Activated T-helper 17 cell treated with anti-CD3 and anti-CD28 coated beads, Interleukin-2, amount 50 U/mL, for 72 hours (primary cell): ENCODE results near the gene FOXD3. TPM values are rescaled to one million over a fixed set of nuclear protein-coding genes. Genes with fewer than 3 reads are reported as not detected.

ENCODE experiments used
- ATAC-seq: fragments of 150-1000 bp; cut with Tn5 transposase; replicated peaks from 2 replicates; pipeline ENCODE4 v1.10.0; 2021; ENCODE audit warnings: mild to moderate bottlenecking, moderate library complexity
- H3K27ac Mint-ChIP-seq: one replicate; pipeline ENCODE4 v1.8.0; 2022; ENCODE audit warnings: mixed read lengths
- H3K27me3 Mint-ChIP-seq: one replicate; pipeline ENCODE4 v1.8.0; 2022; ENCODE audit warnings: mixed read lengths
- H3K36me3 Mint-ChIP-seq: one replicate; pipeline ENCODE4 v1.8.0; 2022; ENCODE audit warnings: low read depth, mild to moderate bottlenecking, mixed read lengths
- H3K4me1 Mint-ChIP-seq: one replicate; pipeline ENCODE4 v1.8.0; 2022; ENCODE audit warnings: mixed read lengths
- H3K4me3 Mint-ChIP-seq: one replicate; pipeline ENCODE4 v1.8.0; 2022; ENCODE audit warnings: mild to moderate bottlenecking, mixed read lengths
- H3K9me3 Mint-ChIP-seq: one replicate; pipeline ENCODE4 v1.8.0; 2022; ENCODE audit warnings: mixed read lengths
- total RNA-seq, 2 donors: library from RNA; stranded (reverse); gene quantifications; one replicate each; pipeline ENCODE4 v1.2.3, GENCODE V29; 2022

Gene FOXD3
- total RNA-seq, 2 donors from 2014 or later, result not detected

DNA sequence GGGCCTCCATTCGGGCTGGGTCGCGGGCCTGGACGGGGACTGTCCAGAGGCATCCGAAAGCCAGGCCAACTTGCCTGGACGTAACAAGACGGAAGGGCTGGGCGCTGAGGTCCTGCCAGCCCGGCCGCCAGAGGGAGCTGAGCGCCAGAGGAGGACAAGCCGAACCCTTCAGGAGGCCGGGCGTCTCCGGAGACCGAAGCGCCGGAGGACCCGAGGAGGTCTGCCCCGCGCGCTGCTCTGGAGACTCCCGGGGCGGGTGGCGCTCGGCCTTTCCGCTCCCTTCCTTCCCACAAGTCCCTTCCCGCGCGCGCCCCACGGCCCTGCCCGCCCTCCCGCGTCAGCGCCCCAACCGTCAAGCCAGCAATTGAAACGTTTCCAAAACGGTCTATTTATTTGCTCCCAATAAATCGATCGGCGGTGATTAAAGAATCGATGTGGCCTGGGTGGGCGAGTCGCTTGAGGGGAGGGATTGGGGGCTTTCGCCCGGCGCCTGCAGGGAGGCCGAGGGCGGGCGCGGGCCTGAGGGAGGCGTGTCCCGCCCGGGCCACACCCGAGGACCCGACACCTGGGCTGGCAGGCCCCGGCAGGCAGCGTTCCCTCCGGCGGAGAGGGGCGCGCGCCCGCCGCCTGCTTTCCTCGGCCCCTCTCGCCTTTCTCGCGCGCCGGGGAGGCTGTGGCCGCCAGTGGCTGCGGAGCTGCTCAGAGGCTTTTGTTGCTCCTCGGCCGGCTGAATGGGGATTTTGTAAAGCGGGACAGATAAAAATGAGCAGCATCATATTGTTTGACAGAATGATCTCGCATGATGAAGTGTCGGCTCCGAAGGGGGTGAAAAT is 5.2 kb upstream of the FOXD3 start:
- peak overlapping the region; percentile 57 for H3K4me3 Mint-ChIP-seq
- H3K27me3 Mint-ChIP-seq, result peaks cover 62% of the 10 kb centered on the region
- no peak overlapping the region for H3K27ac Mint-ChIP-seq
- ATAC-seq, result peak; percentile 82
- H3K4me1 Mint-ChIP-seq, result peaks cover 12% of the 10 kb centered on the region
- H3K36me3 Mint-ChIP-seq, result peaks cover 31% of the 10 kb centered on the region
- no peaks in the 10 kb centered on the region for H3K9me3 Mint-ChIP-seq

DNA sequence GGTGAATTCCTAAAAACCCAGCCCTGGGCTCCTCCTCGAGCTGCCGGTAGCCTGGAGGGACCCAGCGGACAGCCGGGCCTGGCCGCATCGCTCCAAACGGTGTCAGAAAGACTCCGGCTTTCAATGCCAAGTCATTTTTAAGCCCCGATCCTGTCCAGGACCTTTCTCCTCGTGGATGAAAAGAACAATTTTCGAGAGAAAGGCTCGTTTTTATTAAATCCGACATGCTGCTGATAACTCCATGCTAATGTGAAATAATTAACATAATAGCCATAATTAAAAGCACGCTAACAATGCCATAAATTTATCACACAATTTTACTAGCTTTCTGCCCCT is 4.6 kb upstream of the FOXD3 start:
- peak overlapping the region; percentile 57 for H3K4me3 Mint-ChIP-seq
- H3K27me3 Mint-ChIP-seq, result peaks cover 58% of the 10 kb centered on the region
- H3K36me3 Mint-ChIP-seq, result peaks cover 31% of the 10 kb centered on the region
- ATAC-seq, result no peak
- H3K9me3 Mint-ChIP-seq, result no peaks in the 10 kb centered on the region
- H3K4me1 Mint-ChIP-seq, result peaks cover 12% of the 10 kb centered on the region
- no peak overlapping the region for H3K27ac Mint-ChIP-seq

DNA sequence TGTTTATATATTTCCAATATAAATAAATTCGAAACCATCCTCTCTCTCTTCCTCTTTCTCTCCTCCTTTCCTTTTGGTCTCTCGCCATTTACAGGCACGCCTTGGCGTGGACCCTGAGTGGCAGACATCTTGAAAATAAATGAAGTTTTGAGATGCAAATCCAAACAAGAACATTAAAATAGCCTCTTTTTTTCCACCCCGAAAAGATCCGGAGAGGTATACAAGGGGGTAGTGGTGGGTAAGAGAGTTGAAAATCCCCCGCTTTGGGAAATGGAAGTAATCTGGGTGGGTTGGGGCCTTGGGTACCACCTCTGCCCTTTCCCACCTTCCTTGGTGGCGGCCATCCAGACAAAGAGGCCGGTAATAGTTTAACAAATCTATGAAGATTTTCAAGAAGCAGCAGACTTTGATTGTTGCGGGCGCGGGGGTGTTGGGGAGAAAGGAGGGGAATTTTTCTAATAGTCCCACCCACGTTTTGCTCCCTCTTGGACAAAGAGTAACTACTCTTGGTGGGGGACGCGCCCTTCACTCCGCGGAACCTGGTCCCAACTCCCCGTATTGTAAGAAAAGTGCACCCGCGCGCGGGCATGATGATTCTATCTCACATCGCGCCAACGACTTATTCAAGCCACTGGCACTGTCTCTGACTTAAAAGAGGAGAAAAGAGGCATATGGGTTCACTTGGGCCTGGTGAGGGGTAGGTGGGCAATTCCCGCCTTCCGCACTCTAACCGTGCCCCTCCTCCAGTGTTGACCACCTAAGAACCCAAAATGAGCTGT is 4.0 kb upstream of the FOXD3 start:
- Mint-ChIP-seq H3K36me3 (peaks cover 31% of the 10 kb centered on the region), H3K4me3 (peak overlapping the region; percentile 57), H3K27ac (no peak overlapping the region), H3K9me3 (no peaks in the 10 kb centered on the region), H3K27me3 (peaks cover 58% of the 10 kb centered on the region), H3K4me1 (peaks cover 12% of the 10 kb centered on the region)
- ATAC-seq, result no peak

DNA sequence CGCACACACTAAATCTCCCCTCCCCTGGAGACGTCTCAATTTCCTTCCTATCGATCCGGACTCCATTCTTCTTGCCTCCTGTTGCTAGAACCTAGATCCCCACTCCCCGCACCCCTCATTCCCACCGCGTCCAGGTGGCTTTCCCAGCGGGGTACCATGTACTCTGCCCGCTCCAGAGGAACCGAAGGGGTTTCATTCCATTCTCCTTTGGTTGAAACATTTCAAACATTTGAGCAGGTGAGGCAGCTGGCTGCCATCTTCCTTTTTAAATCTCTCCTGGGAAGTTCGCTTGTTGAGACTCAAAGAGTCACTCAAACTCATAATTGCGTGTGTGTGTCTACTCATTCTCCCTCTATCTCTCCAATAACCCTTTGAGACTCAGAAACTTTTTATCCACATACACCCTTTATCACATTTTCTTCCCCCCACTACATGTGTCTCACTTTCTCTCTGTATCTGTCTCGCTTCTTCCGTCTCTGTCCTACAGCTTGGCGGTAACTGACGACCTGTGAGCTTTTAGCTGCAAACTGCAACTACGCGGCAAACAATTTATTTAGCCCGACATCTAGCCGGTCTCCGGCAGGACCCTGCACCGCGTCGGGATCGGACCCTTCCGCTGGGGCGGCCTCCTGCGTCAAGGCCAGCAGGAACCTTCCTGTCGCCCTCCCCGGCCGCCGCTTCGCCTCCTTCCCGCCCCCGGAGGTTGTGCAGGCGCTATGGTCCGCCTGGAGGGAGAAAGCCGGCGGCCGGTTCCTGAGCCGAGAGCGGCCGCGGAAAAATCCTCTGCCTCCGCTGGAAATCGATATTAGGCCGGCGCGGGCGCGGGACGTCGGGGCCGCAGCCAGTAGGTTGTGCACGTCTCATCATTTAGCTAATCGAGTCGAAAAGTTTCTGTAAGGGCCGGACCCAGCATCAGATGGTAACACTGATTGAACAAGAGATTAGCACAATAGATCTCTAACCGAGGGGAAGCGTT is 3.0 kb upstream of the FOXD3 start:
- Mint-ChIP-seq H3K4me1 (peaks cover 12% of the 10 kb centered on the region), H3K27me3 (peaks cover 51% of the 10 kb centered on the region), H3K9me3 (no peaks in the 10 kb centered on the region), H3K27ac (no peak overlapping the region), H3K4me3 (peak overlapping the region; percentile 57), H3K36me3 (peaks cover 32% of the 10 kb centered on the region)
- ATAC-seq, result no peak

DNA sequence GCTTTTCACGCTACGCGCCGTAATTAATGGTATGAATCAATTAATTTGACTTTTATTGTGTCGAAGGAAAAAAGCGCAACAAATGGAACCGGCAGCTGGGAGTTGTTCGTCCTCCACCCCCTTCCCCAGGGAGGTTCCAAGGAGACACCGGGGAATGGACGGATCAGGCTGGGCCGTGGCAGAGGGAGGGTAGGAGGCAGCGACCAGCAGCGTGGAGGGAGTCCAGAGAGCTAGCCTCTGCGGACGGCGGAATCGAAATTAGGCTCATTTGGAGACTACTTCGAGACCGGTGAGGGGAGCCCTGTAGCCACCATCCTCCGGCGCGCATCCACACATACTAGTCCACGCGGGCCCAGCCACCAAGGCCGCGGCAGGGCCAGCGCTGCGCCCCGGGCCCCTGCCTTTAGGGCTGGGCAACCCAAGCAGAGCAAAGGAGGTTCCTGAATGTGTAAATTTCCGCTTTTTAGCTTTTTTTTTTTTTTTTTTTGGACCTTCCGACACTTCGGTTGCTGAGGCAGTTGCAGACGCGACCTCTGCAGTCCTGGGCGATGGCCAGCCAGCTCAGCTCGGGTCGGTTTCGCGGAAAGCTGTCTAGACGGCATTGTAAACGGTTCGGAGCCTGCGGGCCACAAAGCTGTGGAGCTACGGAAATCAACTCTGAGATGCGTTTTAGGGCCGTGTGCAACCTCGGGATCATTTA is 2.2 kb upstream of the FOXD3 start:
- peaks cover 12% of the 10 kb centered on the region for H3K4me1 Mint-ChIP-seq
- no peaks in the 10 kb centered on the region for H3K9me3 Mint-ChIP-seq
- no peak for ATAC-seq
- H3K27ac Mint-ChIP-seq, result no peak overlapping the region
- H3K4me3 Mint-ChIP-seq, result no peak overlapping the region
- H3K36me3 Mint-ChIP-seq, result peaks cover 36% of the 10 kb centered on the region
- peaks cover 50% of the 10 kb centered on the region for H3K27me3 Mint-ChIP-seq

DNA sequence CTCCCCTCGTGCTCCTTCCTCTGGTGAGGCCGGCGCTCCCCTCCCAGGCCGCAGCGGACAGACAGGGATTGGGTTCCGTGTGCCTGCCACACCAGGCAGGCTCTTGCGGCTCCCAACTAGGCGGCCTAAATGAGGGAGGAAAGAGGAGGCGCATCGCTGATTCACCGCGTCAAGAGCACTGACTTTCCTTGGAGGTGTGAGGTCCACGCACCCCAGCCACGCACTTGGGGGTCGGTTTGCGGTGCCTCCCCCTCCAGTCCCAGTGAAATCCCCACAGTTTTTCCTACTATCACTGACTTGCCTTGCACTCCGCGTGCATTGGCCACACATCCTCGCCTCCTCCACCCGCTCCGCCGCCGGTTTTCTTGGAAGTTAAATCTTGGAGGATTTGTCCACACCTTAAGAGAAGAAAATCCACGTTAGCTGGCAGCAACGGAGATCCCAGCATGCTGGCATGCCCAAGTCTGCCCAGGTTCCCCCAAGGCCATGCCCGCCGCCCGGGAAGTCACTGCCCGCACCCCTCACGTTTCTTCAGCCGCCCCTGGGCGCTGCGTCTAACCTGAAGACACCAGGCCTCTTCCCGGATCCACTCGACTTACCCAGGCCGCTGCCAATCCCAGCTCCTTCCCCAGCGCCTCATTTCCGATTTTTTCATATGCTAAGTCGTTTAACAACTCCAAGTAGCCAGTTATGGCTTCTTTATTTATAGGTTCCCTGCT is 1.1 kb upstream of the FOXD3 start:
- H3K4me1 Mint-ChIP-seq, result peaks cover 12% of the 10 kb centered on the region
- peak overlapping the region; percentile 68 for H3K4me3 Mint-ChIP-seq
- ATAC-seq, result no peak
- H3K9me3 Mint-ChIP-seq, result no peaks in the 10 kb centered on the region
- peak overlapping the region; percentile 56 for H3K27ac Mint-ChIP-seq
- H3K27me3 Mint-ChIP-seq, result peaks cover 50% of the 10 kb centered on the region
- peaks cover 40% of the 10 kb centered on the region for H3K36me3 Mint-ChIP-seq

DNA sequence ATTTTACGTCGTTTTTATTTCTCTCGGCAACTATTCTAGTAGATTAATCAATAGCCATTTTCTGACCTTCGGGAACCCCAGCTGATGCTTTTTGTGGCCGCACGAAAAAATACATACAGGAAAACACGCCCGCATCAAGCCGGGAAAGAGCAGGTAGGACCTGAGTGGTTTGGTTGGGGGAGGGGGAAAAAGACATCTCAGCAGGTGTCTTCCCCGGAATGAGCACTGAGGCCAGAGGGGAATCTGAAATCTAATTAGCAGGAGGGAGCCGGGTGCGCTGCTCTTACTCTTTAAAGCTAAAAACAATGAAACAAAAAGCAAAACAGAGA is 618 bp upstream of the FOXD3 start:
- H3K4me1 Mint-ChIP-seq, result peaks cover 12% of the 10 kb centered on the region
- peak overlapping the region; percentile 68 for H3K4me3 Mint-ChIP-seq
- H3K27ac Mint-ChIP-seq, result peak overlapping the region; percentile 56
- H3K9me3 Mint-ChIP-seq, result no peaks in the 10 kb centered on the region
- peaks cover 52% of the 10 kb centered on the region for H3K27me3 Mint-ChIP-seq
- peaks cover 42% of the 10 kb centered on the region for H3K36me3 Mint-ChIP-seq
- no peak for ATAC-seq

DNA sequence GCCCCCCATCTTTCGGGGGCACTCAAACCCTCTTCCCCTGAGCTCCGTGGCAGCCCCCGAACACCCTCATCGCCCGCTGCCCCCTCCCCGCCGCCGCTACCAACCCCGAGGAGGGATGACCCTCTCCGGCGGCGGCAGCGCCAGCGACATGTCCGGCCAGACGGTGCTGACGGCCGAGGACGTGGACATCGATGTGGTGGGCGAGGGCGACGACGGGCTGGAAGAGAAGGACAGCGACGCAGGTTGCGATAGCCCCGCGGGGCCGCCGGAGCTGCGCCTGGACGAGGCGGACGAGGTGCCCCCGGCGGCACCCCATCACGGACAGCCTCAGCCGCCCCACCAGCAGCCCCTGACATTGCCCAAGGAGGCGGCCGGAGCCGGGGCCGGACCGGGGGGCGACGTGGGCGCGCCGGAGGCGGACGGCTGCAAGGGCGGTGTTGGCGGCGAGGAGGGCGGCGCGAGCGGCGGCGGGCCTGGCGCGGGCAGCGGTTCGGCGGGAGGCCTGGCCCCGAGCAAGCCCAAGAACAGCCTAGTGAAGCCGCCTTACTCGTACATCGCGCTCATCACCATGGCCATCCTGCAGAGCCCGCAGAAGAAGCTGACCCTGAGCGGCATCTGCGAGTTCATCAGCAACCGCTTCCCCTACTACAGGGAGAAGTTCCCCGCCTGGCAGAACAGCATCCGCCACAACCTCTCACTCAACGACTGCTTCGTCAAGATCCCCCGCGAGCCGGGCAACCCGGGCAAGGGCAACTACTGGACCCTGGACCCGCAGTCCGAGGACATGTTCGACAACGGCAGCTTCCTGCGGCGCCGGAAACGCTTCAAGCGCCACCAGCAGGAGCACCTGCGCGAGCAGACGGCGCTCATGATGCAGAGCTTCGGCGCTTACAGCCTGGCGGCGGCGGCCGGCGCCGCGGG is 837 bp downstream of the FOXD3 start:
- Mint-ChIP-seq H3K27ac (no peak overlapping the region), H3K4me1 (peaks cover 18% of the 10 kb centered on the region), H3K27me3 (peaks cover 59% of the 10 kb centered on the region), H3K9me3 (peaks cover 3% of the 10 kb centered on the region), H3K4me3 (peak overlapping the region; percentile 60), H3K36me3 (peaks cover 50% of the 10 kb centered on the region)
- ATAC-seq, result peak; percentile 46

DNA sequence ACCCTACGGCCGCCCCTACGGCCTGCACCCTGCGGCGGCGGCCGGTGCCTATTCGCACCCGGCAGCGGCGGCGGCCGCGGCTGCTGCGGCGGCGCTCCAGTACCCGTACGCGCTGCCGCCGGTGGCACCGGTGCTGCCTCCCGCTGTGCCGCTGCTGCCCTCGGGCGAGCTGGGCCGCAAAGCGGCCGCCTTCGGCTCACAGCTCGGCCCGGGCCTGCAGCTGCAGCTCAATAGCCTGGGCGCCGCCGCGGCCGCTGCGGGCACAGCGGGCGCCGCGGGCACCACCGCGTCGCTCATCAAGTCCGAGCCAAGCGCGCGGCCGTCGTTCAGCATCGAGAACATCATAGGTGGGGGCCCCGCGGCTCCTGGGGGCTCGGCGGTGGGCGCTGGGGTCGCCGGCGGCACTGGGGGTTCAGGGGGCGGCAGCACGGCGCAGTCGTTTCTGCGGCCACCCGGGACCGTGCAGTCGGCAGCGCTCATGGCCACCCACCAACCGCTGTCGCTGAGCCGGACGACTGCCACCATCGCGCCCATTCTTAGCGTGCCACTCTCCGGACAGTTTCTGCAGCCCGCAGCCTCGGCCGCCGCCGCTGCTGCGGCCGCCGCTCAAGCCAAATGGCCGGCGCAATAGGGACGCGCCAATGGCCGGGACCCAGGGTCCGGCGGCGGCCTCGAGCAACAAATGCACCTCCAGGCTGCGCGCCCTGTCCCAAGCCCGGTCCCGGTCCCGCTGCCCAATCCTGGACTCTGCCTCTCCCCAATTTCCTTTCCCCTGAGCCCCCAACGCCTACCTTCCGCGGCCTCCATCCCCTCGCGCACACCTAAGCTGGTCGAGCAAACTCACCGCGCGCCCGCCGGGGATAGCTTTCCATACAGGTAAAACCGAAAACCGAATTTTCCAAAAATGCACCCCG is 1.8 kb downstream of the FOXD3 start:
- no peak for ATAC-seq
- H3K27ac Mint-ChIP-seq, result no peak overlapping the region
- H3K36me3 Mint-ChIP-seq, result peaks cover 43% of the 10 kb centered on the region
- peak overlapping the region; percentile 61 for H3K4me3 Mint-ChIP-seq
- H3K4me1 Mint-ChIP-seq, result peaks cover 18% of the 10 kb centered on the region
- H3K27me3 Mint-ChIP-seq, result peaks cover 59% of the 10 kb centered on the region
- peaks cover 3% of the 10 kb centered on the region for H3K9me3 Mint-ChIP-seq

DNA sequence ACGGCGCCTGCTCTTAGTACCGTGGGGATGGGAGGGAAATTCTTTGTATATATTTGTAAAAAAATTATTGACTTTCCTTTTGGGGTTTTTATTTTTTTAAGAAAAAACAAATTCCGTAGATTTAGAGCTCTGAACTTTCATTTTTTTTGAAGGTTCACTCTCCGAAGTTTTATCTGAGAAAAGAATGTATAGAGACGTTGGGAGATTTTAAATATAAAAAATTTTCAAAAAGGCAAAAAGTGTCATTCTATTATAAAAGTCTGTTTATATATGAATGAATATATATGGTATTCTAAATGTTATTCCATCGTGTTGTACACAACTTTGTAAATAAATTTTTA is 2.4 kb downstream of the FOXD3 start:
- peaks cover 38% of the 10 kb centered on the region for H3K36me3 Mint-ChIP-seq
- peaks cover 58% of the 10 kb centered on the region for H3K27me3 Mint-ChIP-seq
- peak overlapping the region; percentile 61 for H3K4me3 Mint-ChIP-seq
- peaks cover 3% of the 10 kb centered on the region for H3K9me3 Mint-ChIP-seq
- no peak for ATAC-seq
- no peak overlapping the region for H3K27ac Mint-ChIP-seq
- H3K4me1 Mint-ChIP-seq, result peaks cover 13% of the 10 kb centered on the region

DNA sequence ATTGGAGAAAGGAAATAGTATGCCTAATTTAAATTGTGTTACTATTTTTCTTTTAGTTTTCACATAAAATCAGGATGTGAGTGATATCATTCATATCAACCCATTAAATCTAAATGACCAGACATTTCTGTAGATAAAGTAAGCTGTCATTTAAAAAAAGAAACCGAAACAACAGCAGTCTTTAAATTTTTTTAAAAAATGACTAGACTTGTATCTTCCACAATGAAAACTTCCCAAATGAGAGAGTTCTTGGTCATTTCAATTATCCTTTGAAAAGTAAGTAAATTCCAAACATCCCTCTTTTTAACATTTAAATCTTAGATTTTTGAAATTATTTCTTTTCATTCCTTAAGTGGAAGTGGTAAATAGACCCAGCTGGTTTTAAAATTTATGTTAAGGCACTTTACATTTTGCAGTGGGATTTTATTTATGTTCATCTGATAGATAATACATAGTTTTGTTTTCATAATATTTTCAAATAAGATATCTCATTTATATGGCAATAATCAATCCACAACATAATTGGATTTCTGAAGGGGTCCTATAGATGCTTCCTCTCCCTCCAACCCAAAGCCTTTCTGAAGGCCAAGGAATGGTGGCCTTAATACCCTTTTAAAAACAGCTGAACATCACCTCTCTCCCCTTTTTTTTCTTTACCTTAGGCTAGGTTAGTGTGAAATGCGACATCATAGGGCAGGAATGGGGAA is 3.1 kb downstream of the FOXD3 start:
- Mint-ChIP-seq H3K27me3 (peaks cover 56% of the 10 kb centered on the region), H3K9me3 (peaks cover 3% of the 10 kb centered on the region), H3K4me3 (no peak overlapping the region), H3K27ac (no peak overlapping the region), H3K36me3 (peaks cover 38% of the 10 kb centered on the region), H3K4me1 (peaks cover 13% of the 10 kb centered on the region)
- no peak for ATAC-seq
